Testis (tissue), 3 donors: ENCODE data around the gene STYK1. TPM values are rescaled to one million over a fixed set of nuclear protein-coding genes. Genes with fewer than 3 reads are reported as not detected.

Experiments
- DNase-seq: peaks from one replicate; pipeline ENCODE4 v3.0.0-alpha.2; 2019
- H3K27ac ChIP-seq, 2 donors: fragments of 200-600 bp; sonication (generic); one replicate each; pipeline ENCODE4 v1.5.1; 2019
- H3K27me3 ChIP-seq: fragments of 200-600 bp; sonication (generic); one replicate; pipeline ENCODE4 v1.5.1; 2019
- H3K36me3 ChIP-seq: fragments of 200-600 bp; sonication (generic); one replicate; pipeline ENCODE4 v1.5.1; 2017; ENCODE audit warnings: low read depth; ENCODE audit errors: missing control alignments
- H3K4me1 ChIP-seq: fragments of 200-600 bp; sonication (generic); one replicate; pipeline ENCODE4 v1.5.1; 2019
- H3K4me3 ChIP-seq, 2 donors: fragments of 200-600 bp; sonication (generic); one replicate each; pipeline ENCODE4 v1.5.1; 2017 to 2019
- H3K9me3 ChIP-seq: fragments of 200-600 bp; sonication (generic); one replicate; pipeline ENCODE4 v1.5.1; 2017
- CTCF ChIP-seq, 3 experiments: fragments of 450-650 bp in 2 of 3; fragments of 200-600 bp in 1 of 3; sonication (generic) in 1 of 3; IDR thresholded peaks; one replicate each; pipeline ENCODE4 v1.5.1; 2016 to 2019; ENCODE audit warnings: antibody characterized with exemption in 3 of 3, mild to moderate bottlenecking in 2 of 3, moderate library complexity in 1 of 3
- POLR2A ChIP-seq: fragments of 450-650 bp; IDR thresholded peaks from one replicate; pipeline ENCODE4 v1.6.1; 2017; ENCODE audit warnings: antibody characterized with exemption, mild to moderate bottlenecking, moderate library complexity
- WGBS, 2 donors: methylation state at CpG; one replicate each; pipeline ENCODE4 v1.1.5; 2018; 5-methylcytosine and 5-hydroxymethylcytosine counted together
- intact Hi-C: fragments of 100-400 bp; cut with DNase I; formaldehyde crosslinking; loops from one replicate; pipeline ENCODE4 v1.15.1; 2023; ENCODE audit warnings: low total_unique reads
- polyA plus RNA-seq: library from polyadenylated mRNA; stranded (reverse); fragments of 350-450 nt; fragmentation: Illumina TruSeq; extraction: RNeasy Lipid Tissue Mini Kit (QIAGEN cat#74804); gene quantifications from one replicate; pipeline ENCODE4 v1.2.3, GENCODE V29; 2014; ENCODE audit warnings: low read depth, low replicate concordance; ENCODE audit not compliant: insufficient read depth
- total RNA-seq, 2 donors: library from RNA; depleted of rRNA; stranded (reverse); fragments of >200 nt; gene quantifications; one replicate each; pipeline ENCODE4 v1.2.3, GENCODE V29; 2016

The STYK1 gene
- total and polyA plus RNA-seq, 3 donors from 2014 or later = 0.24 to 0.50 (median 0.26) TPM

GRCh38 chr12:10672231-10672868 lies 1.5 kb downstream of the STYK1 start:
- Histone ChIP-seq H3K36me3 (no peaks in the 10 kb centered on the region), H3K27me3 (no peaks in the 10 kb centered on the region), H3K27ac (no peak overlapping the region), H3K4me1 (no peaks in the 10 kb centered on the region), H3K9me3 (no peaks in the 10 kb centered on the region), H3K4me3 (no peak overlapping the region)
- DNase-seq = no peak
- intact Hi-C loops = no loop called here
- TF ChIP-seq POLR2A (no peak), CTCF (IDR thresholded peaks at IDR 0.05) (no peak)
- 56 to 68% methylated on average over 15 of the region's 15 CpGs for WGBS, 2 donors

- WGBS, 2 donors = 95 to 96% methylated on average over 1 of the region's 1 CpG
- Histone ChIP-seq H3K4me3 (no peak overlapping the region), H3K4me1 (no peaks in the 10 kb centered on the region), H3K36me3 (no peaks in the 10 kb centered on the region), H3K27me3 (no peaks in the 10 kb centered on the region), H3K27ac (no peak overlapping the region), H3K9me3 (no peaks in the 10 kb centered on the region)
- TF ChIP-seq POLR2A (no peak), CTCF (IDR thresholded peaks at IDR 0.05) (no peak)
- no peak for DNase-seq
- intact Hi-C loops = no loop called here
Observed at GRCh38 chr12:10669533-10669932, 4.3 kb downstream of the STYK1 start.

- Histone ChIP-seq H3K9me3 (no peaks in the 10 kb centered on the region), H3K27me3 (no peaks in the 10 kb centered on the region), H3K27ac (no peak overlapping the region), H3K4me1 (no peaks in the 10 kb centered on the region), H3K36me3 (no peaks in the 10 kb centered on the region), H3K4me3 (no peak overlapping the region)
- 79 to 92% methylated on average over 5 of the region's 5 CpGs for WGBS, 2 donors
- no peak for DNase-seq
- TF ChIP-seq POLR2A (no peak), CTCF (IDR thresholded peaks at IDR 0.05) (no peak)
- intact Hi-C loops = no loop called here
Observed at GRCh38 chr12:10668526-10668925, 5.3 kb downstream of the STYK1 start.

GRCh38 chr12:10667581-10667980 lies 6.3 kb downstream of the STYK1 start:
- no peaks in the 10 kb centered on the region for H3K36me3 ChIP-seq
- no peaks in the 10 kb centered on the region for H3K27me3 ChIP-seq
- H3K4me1 ChIP-seq = no peaks in the 10 kb centered on the region
- no peak for TF ChIP-seq CTCF (IDR thresholded peaks at IDR 0.05)
- 65 to 71% methylated on average over 1 of the region's 1 CpG for WGBS, 2 donors
- no peak overlapping the region for H3K4me3 ChIP-seq
- no peaks in the 10 kb centered on the region for H3K9me3 ChIP-seq
- H3K27ac ChIP-seq = no peak overlapping the region
- intact Hi-C loops = no loop called here
- no peak for DNase-seq

GRCh38 chr12:10664499-10664898 lies 9.4 kb downstream of the STYK1 start:
- no peaks in the 10 kb centered on the region for H3K4me1 ChIP-seq
- no peak for DNase-seq
- no peak overlapping the region for H3K27ac ChIP-seq
- no peak for TF ChIP-seq POLR2A
- no peak for TF ChIP-seq CTCF (IDR thresholded peaks at IDR 0.05)
- H3K4me3 ChIP-seq = no peak overlapping the region
- intact Hi-C loops = no loop called here
- H3K9me3 ChIP-seq = no peaks in the 10 kb centered on the region
- WGBS, 2 donors = 84% methylated on average over 2 of the region's 2 CpGs
- no peaks in the 10 kb centered on the region for H3K36me3 ChIP-seq
- H3K27me3 ChIP-seq = no peaks in the 10 kb centered on the region
